Measurements from ENCODE around the gene HSPA12B.
A peak's percentile ranks its signal among the peaks of the same experiment; 100 is the strongest.
"Not testable (repeated sequence)": the region's sequence is repeated elsewhere in the genome, so short reads cannot be mapped to it uniquely, and the experiment has no call there.

HSPA12B gene

DNA sequence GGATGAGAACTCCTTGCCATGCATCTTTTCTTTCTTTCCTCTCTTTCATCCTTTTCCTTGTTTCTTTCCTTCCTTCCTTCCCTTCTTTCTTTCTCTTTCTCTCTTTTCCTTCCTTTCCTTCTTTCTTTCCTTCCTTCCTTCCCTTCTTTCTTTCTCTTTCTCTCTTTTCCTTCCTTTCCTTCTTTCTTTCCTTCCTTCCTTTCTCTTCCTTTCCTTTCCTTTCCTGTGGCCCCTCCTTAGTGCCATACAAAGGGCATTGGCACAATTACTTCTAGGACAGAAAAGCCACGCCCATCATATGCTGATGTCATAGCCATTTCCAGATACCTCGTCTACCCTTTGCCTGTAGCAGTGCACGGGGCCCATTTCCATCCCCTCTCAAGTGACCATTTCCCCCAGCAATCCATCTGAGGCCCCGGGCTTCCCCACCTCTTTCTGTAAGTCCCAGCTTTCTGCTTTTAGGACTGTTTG lies 56.2 kb downstream of the HSPA12B start:
- Histone ChIP-seq H4K20me1 (ENCODE audit: insufficient read depth, low read length) (no peaks in the 10 kb centered on the region), H3K4me1 (ENCODE audit: insufficient read depth, low read length, severe bottlenecking) (peaks cover 35% of the 10 kb centered on the region), H3K9me3 (ENCODE audit: low read length) (no peaks in the 10 kb centered on the region), H2AFZ (ENCODE audit: low read length) (no peak overlapping the region), H3K4me2 (ENCODE audit: low read length) (no peak overlapping the region), H3K4me3 (ENCODE audit: low read depth, low read length, poor library complexity, severe bottlenecking) (no peak overlapping the region), H3K36me3 (ENCODE audit: insufficient read depth, low read length) (peaks cover 4% of the 10 kb centered on the region), H3K79me2 (ENCODE audit: insufficient read depth, low read length) (no peaks in the 10 kb centered on the region), H3F3A (ENCODE audit: insufficient read depth, low read length) (no peaks in the 10 kb centered on the region), H3K9ac (ENCODE audit: low read length) (no peak overlapping the region), H3K27ac (ENCODE audit: low read depth, low read length, poor library complexity, severe bottlenecking) (no peak overlapping the region), H3K27me3 (ENCODE audit: insufficient read depth, low read length) (no peaks in the 10 kb centered on the region), H3K9me2 (ENCODE audit: low read depth, low read length) (no peaks in the 10 kb centered on the region)
- no peak for TF ChIP-seq EZH2 (IDR thresholded peaks at IDR 0.05; ENCODE audit: borderline replicate concordance, low read length)
- TF ChIP-seq, protein P1, sequence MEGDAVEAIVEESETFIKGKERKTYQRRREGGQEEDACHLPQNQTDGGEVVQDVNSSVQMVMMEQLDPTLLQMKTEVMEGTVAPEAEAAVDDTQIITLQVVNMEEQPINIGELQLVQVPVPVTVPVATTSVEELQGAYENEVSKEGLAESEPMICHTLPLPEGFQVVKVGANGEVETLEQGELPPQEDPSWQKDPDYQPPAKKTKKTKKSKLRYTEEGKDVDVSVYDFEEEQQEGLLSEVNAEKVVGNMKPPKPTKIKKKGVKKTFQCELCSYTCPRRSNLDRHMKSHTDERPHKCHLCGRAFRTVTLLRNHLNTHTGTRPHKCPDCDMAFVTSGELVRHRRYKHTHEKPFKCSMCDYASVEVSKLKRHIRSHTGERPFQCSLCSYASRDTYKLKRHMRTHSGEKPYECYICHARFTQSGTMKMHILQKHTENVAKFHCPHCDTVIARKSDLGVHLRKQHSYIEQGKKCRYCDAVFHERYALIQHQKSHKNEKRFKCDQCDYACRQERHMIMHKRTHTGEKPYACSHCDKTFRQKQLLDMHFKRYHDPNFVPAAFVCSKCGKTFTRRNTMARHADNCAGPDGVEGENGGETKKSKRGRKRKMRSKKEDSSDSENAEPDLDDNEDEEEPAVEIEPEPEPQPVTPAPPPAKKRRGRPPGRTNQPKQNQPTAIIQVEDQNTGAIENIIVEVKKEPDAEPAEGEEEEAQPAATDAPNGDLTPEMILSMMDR (IDR thresholded peaks at IDR 0.05; ENCODE audit: low read length) = no peak

DNA sequence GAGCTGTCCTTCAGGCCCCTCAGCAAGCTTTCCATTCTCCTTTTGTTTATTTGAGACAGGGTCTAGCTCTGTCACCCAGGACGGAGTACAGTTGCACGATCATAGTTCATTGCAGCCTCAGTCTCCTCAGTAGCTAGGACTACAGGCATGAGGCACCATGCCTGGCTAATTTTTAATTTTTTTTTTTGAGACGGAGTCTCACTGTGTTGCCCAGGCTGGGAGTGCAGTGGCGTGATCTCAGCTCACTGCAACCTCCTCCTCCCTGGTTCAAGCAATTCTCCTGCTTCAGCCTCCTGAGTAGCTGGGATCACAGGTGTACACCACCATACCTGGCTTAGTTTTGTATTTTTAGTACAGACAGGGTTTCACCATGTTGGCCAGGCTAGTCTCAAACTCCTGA lies 56.7 kb downstream of the HSPA12B start:
- H3K9ac ChIP-seq (ENCODE audit: low read length); H2AFZ ChIP-seq (ENCODE audit: low read length); H3K27ac ChIP-seq (ENCODE audit: low read depth, low read length, poor library complexity, severe bottlenecking): not testable (repeated sequence)

DNA sequence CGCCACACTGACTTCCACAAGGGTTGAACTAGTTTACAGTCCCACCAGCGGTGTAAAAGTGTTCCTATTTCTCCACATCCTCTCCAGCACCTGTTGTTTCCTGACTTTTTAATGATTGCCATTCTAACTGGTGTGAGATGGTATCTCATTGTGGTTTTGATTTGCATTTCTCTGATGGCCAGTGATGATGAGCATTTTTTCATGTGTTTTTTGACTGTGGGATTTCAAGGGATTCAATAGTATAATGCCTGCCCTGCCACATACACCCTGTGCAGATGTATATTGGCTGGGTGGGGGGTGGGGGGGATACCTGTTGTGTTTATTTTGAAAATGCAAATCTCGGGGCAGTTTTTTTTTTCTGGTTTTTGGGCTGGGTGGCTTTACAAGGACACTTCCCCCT lies 61.7 kb downstream of the HSPA12B start:
- not testable (repeated sequence) for H3K4me2 ChIP-seq (ENCODE audit: low read length)

More for the DNA sequence above, 56.7 kb downstream of the HSPA12B start:
- not testable (repeated sequence) for H3K4me2 ChIP-seq (ENCODE audit: low read length); H3K36me3 ChIP-seq (ENCODE audit: insufficient read depth, low read length); H3K79me2 ChIP-seq (ENCODE audit: insufficient read depth, low read length); H3K4me3 ChIP-seq (ENCODE audit: low read depth, low read length, poor library complexity, severe bottlenecking); H3K27me3 ChIP-seq (ENCODE audit: insufficient read depth, low read length); H4K20me1 ChIP-seq (ENCODE audit: insufficient read depth, low read length); H3K9me2 ChIP-seq (ENCODE audit: low read depth, low read length); H3F3A ChIP-seq (ENCODE audit: insufficient read depth, low read length); H3K9me3 ChIP-seq (ENCODE audit: low read length)
- peaks cover 32% of the 10 kb centered on the region for H3K4me1 ChIP-seq (ENCODE audit: insufficient read depth, low read length, severe bottlenecking)

DNA sequence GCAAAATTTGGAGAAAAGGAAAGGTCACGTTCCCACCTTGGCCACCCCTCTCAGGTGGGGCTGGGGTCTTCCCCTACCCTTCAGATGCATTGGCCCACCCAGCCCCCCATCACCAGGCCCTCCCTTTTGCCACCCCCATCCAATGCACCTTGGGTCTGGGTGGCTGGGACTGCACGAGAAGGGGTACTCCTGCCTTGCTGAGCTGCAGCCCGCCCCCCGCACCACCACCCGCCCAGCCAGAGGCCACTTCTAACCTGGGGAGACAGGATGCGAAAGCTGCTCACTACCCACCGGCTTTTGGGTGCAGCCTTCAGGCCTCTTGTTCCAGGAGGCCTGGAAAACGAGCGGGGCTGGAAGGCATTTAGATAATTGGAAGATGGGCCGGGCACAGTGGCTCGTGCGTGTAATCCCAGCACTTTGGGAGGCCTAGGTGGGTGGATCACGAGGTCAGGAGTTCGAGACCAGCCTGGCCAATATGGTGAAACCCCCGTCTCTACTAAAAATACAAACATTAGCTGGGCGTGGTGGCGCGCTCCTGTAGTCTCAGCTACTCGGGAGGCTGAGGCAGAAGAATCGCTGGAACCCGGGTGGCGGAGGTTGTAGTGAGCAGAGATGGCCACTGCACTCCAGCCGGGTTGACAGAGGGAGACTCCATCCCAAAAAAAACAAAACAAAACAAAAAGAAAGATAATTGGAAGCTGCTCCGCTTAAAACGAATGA lies 62.4 kb downstream of the HSPA12B start:
- no peaks in the 10 kb centered on the region for H4K20me1 ChIP-seq (ENCODE audit: insufficient read depth, low read length)
- peak overlapping the region; percentile 88 for H3K27ac ChIP-seq (ENCODE audit: low read depth, low read length, poor library complexity, severe bottlenecking)
- no peaks in the 10 kb centered on the region for H3K9me2 ChIP-seq (ENCODE audit: low read depth, low read length)
- no peak overlapping the region for H2AFZ ChIP-seq (ENCODE audit: low read length)
- no peak for TF ChIP-seq EZH2 (IDR thresholded peaks at IDR 0.05; ENCODE audit: borderline replicate concordance, low read length)
- TF ChIP-seq, protein P1 (IDR thresholded peaks at IDR 0.05; ENCODE audit: low read length) = no peak
- peak overlapping the region; percentile 86 for H3K4me3 ChIP-seq (ENCODE audit: low read depth, low read length, poor library complexity, severe bottlenecking)
- no peaks in the 10 kb centered on the region for H3K27me3 ChIP-seq (ENCODE audit: insufficient read depth, low read length)
- peak overlapping the region; percentile 92 for H3K4me2 ChIP-seq (ENCODE audit: low read length)
- 0 out of 2 replicates have a peak, but pooled peaks cover 6% of the 10 kb centered on the region for H3K79me2 ChIP-seq (ENCODE audit: insufficient read depth, low read length)
- peak overlapping the region; percentile 93; the same call in 1 of the 2 replicates for H3K9ac ChIP-seq (ENCODE audit: low read length)
- no peaks in the 10 kb centered on the region for H3F3A ChIP-seq (ENCODE audit: insufficient read depth, low read length)
- H3K36me3 ChIP-seq (ENCODE audit: insufficient read depth, low read length) = no peaks in the 10 kb centered on the region
- H3K4me1 ChIP-seq (ENCODE audit: insufficient read depth, low read length, severe bottlenecking) = peaks cover 36% of the 10 kb centered on the region
- no peaks in the 10 kb centered on the region for H3K9me3 ChIP-seq (ENCODE audit: low read length)

More for the DNA sequence above, 61.7 kb downstream of the HSPA12B start:
- H2AFZ ChIP-seq (ENCODE audit: low read length); H3K27me3 ChIP-seq (ENCODE audit: insufficient read depth, low read length); H3F3A ChIP-seq (ENCODE audit: insufficient read depth, low read length); H3K9me3 ChIP-seq (ENCODE audit: low read length); H4K20me1 ChIP-seq (ENCODE audit: insufficient read depth, low read length); H3K9ac ChIP-seq (ENCODE audit: low read length); H3K4me3 ChIP-seq (ENCODE audit: low read depth, low read length, poor library complexity, severe bottlenecking); H3K36me3 ChIP-seq (ENCODE audit: insufficient read depth, low read length); H3K27ac ChIP-seq (ENCODE audit: low read depth, low read length, poor library complexity, severe bottlenecking); H3K9me2 ChIP-seq (ENCODE audit: low read depth, low read length); H3K79me2 ChIP-seq (ENCODE audit: insufficient read depth, low read length): not testable (repeated sequence)
- peaks cover 29% of the 10 kb centered on the region for H3K4me1 ChIP-seq (ENCODE audit: insufficient read depth, low read length, severe bottlenecking)
